ENCODE measurements around the gene SRBD1. TPM values are rescaled to one million over a fixed set of nuclear protein-coding genes. Genes with fewer than 3 reads are reported as not detected.

The SRBD1 gene
- polyA plus RNA-seq, 2 of the 4 experiments (the other 2 are of a cell fraction), result 11.0 to 13.7 TPM

DNA sequence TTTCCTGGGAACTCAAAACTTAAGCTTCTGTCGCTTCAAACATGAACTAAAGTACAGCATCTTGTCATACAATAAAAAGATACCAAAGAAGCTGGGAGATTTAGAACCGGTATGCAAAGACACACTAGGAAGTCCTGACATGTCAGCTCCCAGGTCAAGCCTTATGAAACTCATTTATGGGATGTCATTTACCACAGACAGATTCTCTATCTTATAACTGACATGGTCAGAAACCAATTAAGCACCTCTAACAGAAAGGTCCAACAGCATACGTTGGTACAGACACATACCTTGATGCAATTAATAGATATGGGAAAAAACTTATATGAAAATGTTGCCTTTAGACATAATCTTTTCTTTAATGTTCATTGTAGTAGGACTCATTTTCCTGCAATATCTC is 169.0 kb downstream of the SRBD1 start:
- Histone ChIP-seq H3K9me3 (no peaks in the 10 kb centered on the region), H3K4me3 (no peak overlapping the region), H3K27ac (no peak overlapping the region), H3K4me2 (no peak overlapping the region), H3K4me1 (peaks cover 17% of the 10 kb centered on the region; the same call in 2 of the 3 replicates)
- ATAC-seq (no peak), DNase-seq (ENCODE audit: low read depth in 1 of 2, low spot score in 1 of 2) (no peak), FAIRE-seq (no peak)
- WGBS (ENCODE audit: missing lambda C conversion rate), result 94% methylated on average over 3 of the region's 3 CpGs
- TF ChIP-seq MAZ (IDR thresholded peaks at IDR 0.05; ENCODE audit: borderline replicate concordance, low read depth, low read length), result no peak
- TF ChIP-seq FOXS1 (CRISPR knock-in tag; IDR thresholded peaks at IDR 0.05), result no peak
- no peak for TF ChIP-seq POLR2AphosphoS2 (conservative IDR thresholded peaks at IDR 0.05; ENCODE audit: low read length)
- TF ChIP-seq, protein P1, sequence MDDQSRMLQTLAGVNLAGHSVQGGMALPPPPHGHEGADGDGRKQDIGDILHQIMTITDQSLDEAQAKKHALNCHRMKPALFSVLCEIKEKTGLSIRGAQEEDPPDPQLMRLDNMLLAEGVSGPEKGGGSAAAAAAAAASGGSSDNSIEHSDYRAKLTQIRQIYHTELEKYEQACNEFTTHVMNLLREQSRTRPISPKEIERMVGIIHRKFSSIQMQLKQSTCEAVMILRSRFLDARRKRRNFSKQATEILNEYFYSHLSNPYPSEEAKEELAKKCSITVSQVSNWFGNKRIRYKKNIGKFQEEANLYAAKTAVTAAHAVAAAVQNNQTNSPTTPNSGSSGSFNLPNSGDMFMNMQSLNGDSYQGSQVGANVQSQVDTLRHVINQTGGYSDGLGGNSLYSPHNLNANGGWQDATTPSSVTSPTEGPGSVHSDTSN (IDR thresholded peaks at IDR 0.05), result no peak
- TF ChIP-seq PHF8 (IDR thresholded peaks at IDR 0.05; ENCODE audit: borderline replicate concordance, low read depth), result no peak
- TF ChIP-seq RCOR1 (IDR thresholded peaks at IDR 0.05; ENCODE audit: low read depth, low read length), result no peak
- TF ChIP-seq RARB (CRISPR knock-in tag; IDR thresholded peaks at IDR 0.05), result no peak
- no peak for TF ChIP-seq HES2 (IDR thresholded peaks at IDR 0.05)
- POLR2A ChIA-PET, result no interaction called here
- CTCF ChIA-PET, result interaction anchor here (1.1 to 1.9 kb wide), 2 partner anchors 53 to 429 kb away, joined by 3 to 8 read pairs; no protein-coding TSS in a partner anchor

GRCh38 chr2:45441571-45441970 is 169.5 kb downstream of the SRBD1 start:
- Histone ChIP-seq H3K9me3 (no peaks in the 10 kb centered on the region), H3K4me2 (no peak overlapping the region), H3K4me3 (no peak overlapping the region), H3K4me1 (peaks cover 17% of the 10 kb centered on the region; the same call in 2 of the 3 replicates), H3K27ac (no peak overlapping the region)
- no peak for TF ChIP-seq FOXS1 (CRISPR knock-in tag; IDR thresholded peaks at IDR 0.05)
- no peak for TF ChIP-seq BHLHE40 (IDR thresholded peaks at IDR 0.05; ENCODE audit: low read depth, low read length)
- no peak for TF ChIP-seq CHD2 (IDR thresholded peaks at IDR 0.05; ENCODE audit: low read length, partially characterized antibody)
- TF ChIP-seq EHMT2 (IDR thresholded peaks at IDR 0.05; ENCODE audit: low read depth), result no peak
- TF ChIP-seq KDM1A (IDR thresholded peaks at IDR 0.05; ENCODE audit: low read depth), result no peak
- TF ChIP-seq SREBF2 (IDR thresholded peaks at IDR 0.05), result no peak
- no peak for TF ChIP-seq CHD4 (IDR thresholded peaks at IDR 0.05; ENCODE audit: borderline replicate concordance)
- TF ChIP-seq KDM5A (IDR thresholded peaks at IDR 0.05), result no peak
- TF ChIP-seq ZFP36 (IDR thresholded peaks at IDR 0.05; ENCODE audit: borderline replicate concordance, partially characterized antibody), result no peak
- TF ChIP-seq HEYL (CRISPR knock-in tag; IDR thresholded peaks at IDR 0.05), result no peak
- TF ChIP-seq HES2 (IDR thresholded peaks at IDR 0.05), result no peak
- TF ChIP-seq ZNF302 (CRISPR knock-in tag; IDR thresholded peaks at IDR 0.05), result no peak
- TF ChIP-seq TFCP2L1 (CRISPR knock-in tag; IDR thresholded peaks at IDR 0.05), result no peak
- TF ChIP-seq, protein P2, sequence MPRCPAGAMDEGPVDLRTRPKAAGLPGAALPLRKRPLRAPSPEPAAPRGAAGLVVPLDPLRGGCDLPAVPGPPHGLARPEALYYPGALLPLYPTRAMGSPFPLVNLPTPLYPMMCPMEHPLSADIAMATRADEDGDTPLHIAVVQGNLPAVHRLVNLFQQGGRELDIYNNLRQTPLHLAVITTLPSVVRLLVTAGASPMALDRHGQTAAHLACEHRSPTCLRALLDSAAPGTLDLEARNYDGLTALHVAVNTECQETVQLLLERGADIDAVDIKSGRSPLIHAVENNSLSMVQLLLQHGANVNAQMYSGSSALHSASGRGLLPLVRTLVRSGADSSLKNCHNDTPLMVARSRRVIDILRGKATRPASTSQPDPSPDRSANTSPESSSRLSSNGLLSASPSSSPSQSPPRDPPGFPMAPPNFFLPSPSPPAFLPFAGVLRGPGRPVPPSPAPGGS (IDR thresholded peaks at IDR 0.05), result no peak
- ChIA-PET CTCF (interaction anchor here (1.9 kb wide), 1 partner anchor 54 kb away, joined by 8 read pairs; no protein-coding TSS in a partner anchor), POLR2A (no interaction called here)
- DNase-seq (ENCODE audit: low read depth in 1 of 2, low spot score in 1 of 2), result no peak
- WGBS (ENCODE audit: missing lambda C conversion rate), result 87% methylated on average over 3 of the region's 3 CpGs
- FAIRE-seq, result no peak
- ATAC-seq, result no peak
